Measurements from ENCODE around the gene RAD51AP1.

GRCh38 chr12:4530982-4531586, 7.6 kb upstream of the RAD51AP1 start:
- no peak for TF ChIP-seq GATA2 (IDR thresholded peaks at IDR 0.05; ENCODE audit: low read depth, low read length)
- TF ChIP-seq GATA3 (IDR thresholded peaks at IDR 0.05; ENCODE audit: low read depth, low read length) = no peak
